SHP77 treated with DMSO at 0.1 percent for 48 hours (cell line): ENCODE results near the gene FUT2.
A peak's percentile ranks its signal among the peaks of the same experiment; 100 is the strongest.

ENCODE experiments used
- DNase-seq: peaks from one replicate; lab custom pipeline; 2025; lab: John Stamatoyannopoulos, UW

FUT2 gene

DNA sequence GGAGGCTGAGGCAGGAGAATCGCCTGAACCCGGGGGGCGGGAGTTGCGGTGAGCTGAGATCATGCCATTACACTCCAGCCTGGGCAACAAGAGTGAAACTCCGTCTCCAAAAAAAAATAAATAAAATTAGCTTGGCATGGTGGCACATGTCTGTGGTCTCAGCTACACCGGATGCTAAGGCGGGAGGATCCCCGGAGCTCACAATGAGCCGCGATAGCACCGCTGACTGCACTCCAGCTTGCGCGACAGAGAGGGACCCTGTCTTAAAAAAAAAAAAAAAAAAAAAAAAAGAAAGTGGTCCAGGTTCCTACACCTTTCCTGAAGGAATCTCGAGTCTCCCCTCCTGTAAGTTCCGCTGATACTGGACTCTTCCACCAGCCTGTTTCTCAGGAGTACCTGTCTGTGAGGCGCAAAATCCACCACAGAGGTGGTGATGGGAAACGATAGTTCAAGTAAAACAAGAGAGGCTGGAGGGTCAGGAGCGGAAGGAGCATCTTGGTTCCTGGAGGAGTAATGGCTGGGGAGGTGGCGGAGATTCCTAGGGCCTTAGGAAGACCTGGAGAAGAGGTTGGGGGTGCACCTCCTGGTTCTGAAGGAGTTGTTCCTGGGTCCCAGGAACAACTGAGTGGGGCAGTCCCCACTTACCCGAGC, 56.2 kb downstream of the FUT2 start:
- no peak for DNase-seq

DNA sequence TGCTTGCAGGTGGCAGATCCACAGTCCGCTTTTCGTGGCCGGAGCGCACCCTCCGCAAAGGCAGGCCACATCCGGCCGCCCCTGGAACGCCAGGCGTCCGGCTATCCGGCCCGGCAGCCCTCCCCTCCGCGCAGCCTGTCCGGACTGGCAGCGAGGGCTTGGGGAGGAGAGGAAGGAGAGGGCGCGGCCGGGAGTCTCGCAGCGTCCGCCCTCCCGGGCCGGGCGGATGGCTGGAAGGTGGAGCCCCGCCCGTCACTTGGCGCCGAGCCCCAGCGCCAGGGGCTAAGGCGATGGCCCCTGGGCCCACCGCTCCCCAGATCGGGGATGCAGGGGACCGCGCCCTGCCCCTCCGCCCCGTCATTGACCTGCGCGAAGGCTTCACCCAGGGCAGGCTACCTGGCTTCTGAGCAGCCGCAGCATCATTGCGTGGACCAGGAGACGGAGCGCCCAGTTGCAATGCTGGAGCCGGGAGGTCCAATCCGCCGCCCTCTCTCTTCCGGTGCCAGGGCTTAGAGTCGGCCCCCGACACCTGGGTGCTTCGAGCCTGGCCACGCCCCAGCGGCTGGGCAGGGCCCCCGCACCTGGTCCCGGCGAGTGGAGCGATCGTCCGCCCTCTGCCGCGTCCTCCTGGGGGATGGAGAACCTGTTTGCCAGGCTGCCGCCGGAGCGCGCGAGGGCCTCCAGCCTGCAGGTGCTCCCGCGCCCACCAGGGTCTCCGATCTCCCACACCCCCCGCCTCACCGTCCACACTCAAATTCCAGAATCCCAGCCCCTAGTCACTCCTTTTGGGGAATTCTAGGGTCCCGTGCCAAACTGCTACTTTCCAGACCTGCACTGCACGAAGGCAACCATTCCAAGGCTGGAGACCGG, 57.0 kb downstream of the FUT2 start, which contains the start of gene FUT1:
Gene FUT1 (minus strand): TSS at position 146 of the 870 bp plus-strand sequence. CDS start 1,360 bp downstream, outside the sequence.
- peak; percentile 55 for DNase-seq

GRCh38 chr19:48755084-48755641, 59.4 kb downstream of the FUT2 start, which contains the start of gene FGF21:
TSS of gene FGF21 (plus strand) at chr19:48755524. CDS start at chr19:48756237, 713 bp downstream.
- peak; percentile 46 for DNase-seq
